Measurements from ENCODE around the gene TTC16. TPM values are rescaled to one million over a fixed set of nuclear protein-coding genes. Genes with fewer than 3 reads are reported as not detected.

Gene TTC16
- total RNA-seq, 1 donor from 2014 or later = 1.3 TPM

- TF ChIP-seq CTCF (IDR thresholded peaks at IDR 0.05) = no peak
- intact Hi-C loops (cut with DNase I) = no loop called here
- H3K36me3 ChIP-seq = peaks cover 95% of the 10 kb centered on the region
These were observed 39.2 kb upstream of the TTC16 start for GRCh38 chr9:127676638-127677037.

DNA sequence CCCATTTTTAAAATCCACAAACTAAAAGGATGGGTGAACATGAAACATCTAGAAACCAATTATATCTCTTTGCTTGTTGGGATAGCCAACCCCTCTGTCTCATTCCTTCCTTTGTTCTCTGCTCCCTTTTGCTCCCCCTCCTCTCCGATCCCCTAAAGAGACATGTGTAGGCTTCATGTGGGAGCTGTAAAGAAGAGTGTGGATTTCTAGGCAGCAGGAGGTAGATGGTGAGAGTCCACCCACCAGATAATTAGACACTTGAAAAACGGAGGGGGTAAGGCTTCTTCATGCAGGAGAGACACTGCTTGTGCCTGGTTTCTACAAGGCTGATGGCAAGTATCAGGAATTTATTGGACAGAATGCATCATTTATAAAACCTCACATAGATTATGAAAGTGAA, 36.4 kb upstream of the TTC16 start:
- Histone ChIP-seq H3K27ac (no peak overlapping the region), H3K27me3 (ENCODE audit: low read depth) (no peaks in the 10 kb centered on the region), H3K36me3 (peaks cover 95% of the 10 kb centered on the region), H3K9me3 (no peaks in the 10 kb centered on the region), H3K4me1 (no peaks in the 10 kb centered on the region), H3K4me3 (no peak overlapping the region)
- DNase-seq (no peak), ATAC-seq (no peak)
- no peak for TF ChIP-seq CTCF (IDR thresholded peaks at IDR 0.05)
- intact Hi-C loops (cut with DNase I) = no loop called here

More at GRCh38 chr9:127676638-127677037, 39.2 kb upstream of the TTC16 start:
- Histone ChIP-seq H3K27me3 (ENCODE audit: low read depth) (no peaks in the 10 kb centered on the region), H3K4me1 (no peaks in the 10 kb centered on the region), H3K4me3 (no peak overlapping the region), H3K27ac (no peak overlapping the region), H3K9me3 (no peaks in the 10 kb centered on the region)
- DNase-seq (no peak), ATAC-seq (no peak)

- Histone ChIP-seq H3K27ac (no peak overlapping the region), H3K4me1 (no peaks in the 10 kb centered on the region), H3K36me3 (peaks cover 94% of the 10 kb centered on the region), H3K9me3 (no peaks in the 10 kb centered on the region), H3K4me3 (no peak overlapping the region), H3K27me3 (ENCODE audit: low read depth) (no peaks in the 10 kb centered on the region)
- DNase-seq = no peak
- TF ChIP-seq CTCF (IDR thresholded peaks at IDR 0.05) = no peak
- intact Hi-C loops (cut with DNase I) = no loop called here
- no peak for ATAC-seq
These were observed 35.7 kb upstream of the TTC16 start for GRCh38 chr9:127680226-127680625.

- TF ChIP-seq CTCF (IDR thresholded peaks at IDR 0.05) = no peak
- Histone ChIP-seq H3K27me3 (ENCODE audit: low read depth) (no peaks in the 10 kb centered on the region), H3K36me3 (peaks cover 94% of the 10 kb centered on the region), H3K9me3 (no peaks in the 10 kb centered on the region), H3K4me3 (no peak overlapping the region), H3K27ac (no peak overlapping the region), H3K4me1 (no peaks in the 10 kb centered on the region)
- ATAC-seq = no peak
- no peak for DNase-seq
- intact Hi-C loops (cut with DNase I) = no loop called here
These were observed 35.0 kb upstream of the TTC16 start for GRCh38 chr9:127680846-127681245.

GRCh38 chr9:127682351-127683136, 33.3 kb upstream of the TTC16 start:
- Histone ChIP-seq H3K36me3 (peaks cover 98% of the 10 kb centered on the region), H3K4me3 (no peak overlapping the region), H3K4me1 (no peaks in the 10 kb centered on the region), H3K27ac (no peak overlapping the region), H3K27me3 (ENCODE audit: low read depth) (no peaks in the 10 kb centered on the region), H3K9me3 (no peaks in the 10 kb centered on the region)
- intact Hi-C loops (cut with DNase I) = no loop called here
- no peak for TF ChIP-seq CTCF (IDR thresholded peaks at IDR 0.05)
- DNase-seq (no peak), ATAC-seq (no peak)

Measured in lower lobe of right lung (tissue), 2 donors.